ENCODE results near the gene RNF213. TPM values are rescaled to one million over a fixed set of nuclear protein-coding genes. Genes with fewer than 3 reads are reported as not detected.

The RNF213 gene
- polyA plus RNA-seq, 1 donor (not counting 4 experiments of a cell fraction or from before 2014, with no cell fraction given): 24.4 TPM

GRCh38 chr17:80287806-80288567 lies 27.3 kb downstream of the RNF213 start:
- H3K4me2 ChIP-seq (ENCODE audit: control insufficient read depth, extremely low read depth, insufficient read depth, low read depth, low read length): no peak overlapping the region
- H3K9me3 ChIP-seq (ENCODE audit: control insufficient read depth, low read depth, low read length): no peaks in the 10 kb centered on the region
- no peaks in the 10 kb centered on the region for H3K4me1 ChIP-seq (ENCODE audit: control insufficient read depth, extremely low read depth, insufficient read depth, low read length)
- no peaks in the 10 kb centered on the region for H4K20me1 ChIP-seq (ENCODE audit: control insufficient read depth, extremely low read depth, insufficient read depth, low read length)
- no peak overlapping the region for H3K27ac ChIP-seq (ENCODE audit: control insufficient read depth, insufficient read depth, low read length)
- peaks cover 7 to 25% of the 10 kb centered on the region in 2 experiments for H3K36me3 ChIP-seq (ENCODE audit: control insufficient read depth in 2 of 2, extremely low read depth in 1 of 2, insufficient read depth in 2 of 2, low read length in 2 of 2)
- H3K79me2 ChIP-seq (ENCODE audit: control insufficient read depth, insufficient read depth, low read length): no peaks in the 10 kb centered on the region
- no peak for TF ChIP-seq EZH2 (IDR thresholded peaks at IDR 0.05; ENCODE audit: low read length)
- TF ChIP-seq CTCF (optimal IDR thresholded peaks at IDR 0.05 in 1 of 3, IDR thresholded peaks at IDR 0.05 in 1 of 3, conservative IDR thresholded peaks at IDR 0.05 in 1 of 3; ENCODE audit: extremely low read depth in 1 of 3, insufficient read depth in 2 of 3, low read length in 3 of 3): no peak
- H3K27me3 ChIP-seq (ENCODE audit: control insufficient read depth, extremely low read depth, insufficient read depth, low read length): no peaks in the 10 kb centered on the region
- no peak for DNase-seq (ENCODE audit: low read depth, low spot score)
- H3K4me3 ChIP-seq (ENCODE audit: control insufficient read depth in 2 of 3, extremely low read depth in 1 of 3, insufficient read depth in 2 of 3, low read depth in 1 of 3, low read length in 3 of 3): no peak overlapping the region
- no peak for FAIRE-seq
- no peaks in the 10 kb centered on the region for H3K9me1 ChIP-seq (ENCODE audit: control insufficient read depth, extremely low read depth, insufficient read depth, low read length)
- no peak overlapping the region for H3K9ac ChIP-seq (ENCODE audit: control insufficient read depth, extremely low read depth, insufficient read depth, low read length)
- dilution Hi-C loops (cut with MboI; ENCODE audit: extremely low pct_ligation_motif_present, low sequenced_read_pairs): no loop called here
- H2AFZ ChIP-seq (ENCODE audit: control insufficient read depth, low read length): no peak overlapping the region

GRCh38 chr17:80289616-80290015 lies 29.0 kb downstream of the RNF213 start:
- Histone ChIP-seq H3K9me1 (ENCODE audit: control insufficient read depth, extremely low read depth, insufficient read depth, low read length) (no peaks in the 10 kb centered on the region), H3K4me1 (ENCODE audit: control insufficient read depth, extremely low read depth, insufficient read depth, low read length) (no peaks in the 10 kb centered on the region), H2AFZ (ENCODE audit: control insufficient read depth, low read length) (no peak overlapping the region), H3K36me3 (ENCODE audit: control insufficient read depth in 2 of 2, extremely low read depth in 1 of 2, insufficient read depth in 2 of 2, low read length in 2 of 2) (peaks cover 11 to 29% of the 10 kb centered on the region in 2 experiments), H3K79me2 (ENCODE audit: control insufficient read depth, insufficient read depth, low read length) (no peaks in the 10 kb centered on the region), H3K4me2 (ENCODE audit: control insufficient read depth, extremely low read depth, insufficient read depth, low read depth, low read length) (no peak overlapping the region), H4K20me1 (ENCODE audit: control insufficient read depth, extremely low read depth, insufficient read depth, low read length) (no peaks in the 10 kb centered on the region), H3K27me3 (ENCODE audit: control insufficient read depth, extremely low read depth, insufficient read depth, low read length) (no peaks in the 10 kb centered on the region), H3K27ac (ENCODE audit: control insufficient read depth, insufficient read depth, low read length) (no peak overlapping the region), H3K4me3 (ENCODE audit: control insufficient read depth in 2 of 3, extremely low read depth in 1 of 3, insufficient read depth in 2 of 3, low read depth in 1 of 3, low read length in 3 of 3) (no peak overlapping the region), H3K9ac (ENCODE audit: control insufficient read depth, extremely low read depth, insufficient read depth, low read length) (no peak overlapping the region), H3K9me3 (ENCODE audit: control insufficient read depth, low read depth, low read length) (no peaks in the 10 kb centered on the region)
- FAIRE-seq: no peak
- dilution Hi-C loops (cut with MboI; ENCODE audit: extremely low pct_ligation_motif_present, low sequenced_read_pairs): no loop called here
- no peak for DNase-seq (ENCODE audit: low read depth, low spot score)
- TF ChIP-seq CTCF (optimal IDR thresholded peaks at IDR 0.05 in 1 of 3, IDR thresholded peaks at IDR 0.05 in 1 of 3, conservative IDR thresholded peaks at IDR 0.05 in 1 of 3; ENCODE audit: extremely low read depth in 1 of 3, insufficient read depth in 2 of 3, low read length in 3 of 3) (no peak), EZH2 (IDR thresholded peaks at IDR 0.05; ENCODE audit: low read length) (no peak)

Measured in keratinocyte (primary cell).